ENCODE results near the gene PLEKHM3.
"Not testable (repeated sequence)": the region's sequence is repeated elsewhere in the genome, so short reads cannot be mapped to it uniquely, and the experiment has no call there.

PLEKHM3 gene

DNA sequence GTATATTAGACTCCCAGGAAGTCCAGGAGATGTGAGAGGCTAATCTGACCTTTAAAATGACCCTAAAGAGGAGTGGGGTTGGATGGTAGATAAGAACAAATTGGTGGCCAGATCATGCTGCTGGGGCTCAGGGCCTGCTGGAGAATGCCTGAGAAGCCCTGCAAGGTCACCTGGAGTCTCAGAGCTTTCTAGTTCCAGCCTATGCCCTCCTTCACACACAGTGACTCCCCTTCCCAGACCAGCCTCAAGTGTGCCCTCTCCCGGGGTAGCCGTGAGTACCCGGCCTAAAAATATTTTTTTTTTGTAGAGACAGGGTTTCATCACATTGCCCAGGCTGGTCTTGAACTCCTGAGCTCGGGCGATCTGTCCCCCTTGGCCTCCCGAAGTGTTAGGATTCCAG is 211.4 kb downstream of the PLEKHM3 start:
- no peak for DNase-seq

DNA sequence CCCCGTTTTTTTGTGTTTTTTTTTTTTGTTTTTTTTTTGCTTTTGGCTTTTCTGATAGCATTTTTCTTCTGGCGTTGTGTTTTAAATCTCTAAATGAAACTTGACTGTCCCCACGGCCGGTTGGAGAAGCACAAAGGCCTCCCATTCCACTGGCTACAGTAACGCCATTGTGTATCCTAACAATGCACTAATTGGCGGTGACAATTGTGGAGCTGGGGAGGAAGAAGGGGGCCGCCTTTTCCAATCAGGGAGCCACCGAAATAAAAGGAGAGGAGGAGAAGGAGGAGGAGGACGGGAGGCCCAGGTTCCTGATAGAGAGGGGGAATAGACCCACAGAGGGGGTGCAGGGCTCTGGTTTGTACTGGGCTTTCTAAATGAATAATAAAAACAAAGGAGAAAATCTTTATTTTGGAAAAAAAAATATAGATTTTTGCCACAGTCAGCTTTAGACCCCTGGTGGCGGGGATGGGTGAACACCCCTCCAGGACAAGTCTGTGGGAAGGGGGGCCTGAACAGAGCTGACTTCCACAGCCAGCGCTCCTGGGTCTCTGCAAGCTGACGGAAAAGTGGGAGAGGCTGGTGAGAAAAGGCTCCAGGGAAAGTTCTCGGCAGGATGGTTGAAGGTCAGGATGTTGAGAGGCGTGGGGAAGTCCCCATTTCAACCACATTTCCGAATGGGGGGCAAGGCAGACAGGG is 212.0 kb downstream of the PLEKHM3 start:
- DNase-seq, result no peak

DNA sequence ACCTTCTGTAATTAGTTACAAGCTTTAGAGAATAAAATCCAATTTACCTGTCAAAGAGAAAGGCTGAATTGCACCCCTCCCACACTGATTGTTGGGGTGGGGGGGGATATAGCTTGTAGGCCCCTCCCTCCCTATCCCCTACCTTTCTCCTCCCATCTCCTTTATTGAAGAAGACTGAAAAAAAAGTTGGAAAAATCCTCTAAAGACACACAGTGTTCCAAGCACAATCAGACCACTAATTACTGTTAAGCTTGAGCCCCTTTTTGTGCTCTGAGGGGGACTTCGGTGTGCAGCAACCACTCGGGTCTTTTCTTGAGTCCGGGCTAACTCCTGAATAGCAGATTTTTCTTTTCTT is 212.6 kb downstream of the PLEKHM3 start:
- no peak for DNase-seq

DNA sequence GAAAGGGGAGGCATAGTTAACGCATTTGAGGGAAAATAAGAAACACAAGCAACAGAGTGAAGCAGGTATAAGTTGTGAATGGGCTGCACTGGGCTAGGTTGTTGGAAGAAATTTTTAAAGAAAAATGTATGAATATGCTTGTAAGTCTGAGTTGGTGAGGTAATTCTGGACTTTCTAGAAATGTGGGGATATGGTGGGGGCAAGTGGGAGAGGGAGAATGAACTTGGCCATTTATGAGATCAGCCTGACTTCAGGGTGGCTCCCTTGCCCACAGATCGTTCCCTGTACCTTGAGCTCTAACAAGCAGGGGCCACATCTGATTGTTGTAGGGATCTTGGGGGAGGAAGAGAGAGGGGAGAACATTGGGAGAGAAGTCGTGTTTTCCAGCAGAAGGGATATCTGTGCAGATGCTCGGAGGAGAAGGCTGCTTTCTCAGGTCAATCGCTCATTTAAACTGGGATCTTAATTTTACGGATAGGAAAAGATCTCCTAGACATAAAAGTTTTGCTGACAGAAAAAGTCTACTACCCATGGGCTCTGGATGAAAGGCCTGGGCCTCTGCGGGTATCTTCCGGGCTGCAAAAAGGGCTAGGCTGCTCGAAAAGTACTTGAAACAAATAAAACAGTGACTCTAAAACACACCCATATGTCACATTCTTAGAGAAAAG is 213.1 kb downstream of the PLEKHM3 start:
- DNase-seq, result no peak

DNA sequence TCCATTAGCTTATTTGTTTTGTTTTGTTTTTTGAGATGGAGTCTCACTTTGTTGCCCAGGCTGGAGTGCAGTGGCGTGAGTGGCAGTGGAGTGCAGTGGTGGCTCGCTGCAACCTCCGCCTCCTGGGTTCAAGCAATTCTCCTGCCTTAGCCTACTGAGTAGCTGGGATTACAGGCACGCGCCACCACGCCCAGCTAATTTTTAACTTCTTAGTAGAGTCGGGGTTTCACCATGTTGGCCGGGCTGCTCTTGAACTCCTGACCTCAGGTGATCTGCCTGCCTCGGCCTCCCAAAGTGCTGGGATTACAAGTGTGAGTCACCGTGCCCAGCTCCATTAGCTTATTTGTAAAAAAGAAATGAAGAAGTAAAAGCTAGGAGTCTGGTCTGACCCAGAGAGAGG is 213.7 kb downstream of the PLEKHM3 start:
- DNase-seq, result not testable (repeated sequence)

DNA sequence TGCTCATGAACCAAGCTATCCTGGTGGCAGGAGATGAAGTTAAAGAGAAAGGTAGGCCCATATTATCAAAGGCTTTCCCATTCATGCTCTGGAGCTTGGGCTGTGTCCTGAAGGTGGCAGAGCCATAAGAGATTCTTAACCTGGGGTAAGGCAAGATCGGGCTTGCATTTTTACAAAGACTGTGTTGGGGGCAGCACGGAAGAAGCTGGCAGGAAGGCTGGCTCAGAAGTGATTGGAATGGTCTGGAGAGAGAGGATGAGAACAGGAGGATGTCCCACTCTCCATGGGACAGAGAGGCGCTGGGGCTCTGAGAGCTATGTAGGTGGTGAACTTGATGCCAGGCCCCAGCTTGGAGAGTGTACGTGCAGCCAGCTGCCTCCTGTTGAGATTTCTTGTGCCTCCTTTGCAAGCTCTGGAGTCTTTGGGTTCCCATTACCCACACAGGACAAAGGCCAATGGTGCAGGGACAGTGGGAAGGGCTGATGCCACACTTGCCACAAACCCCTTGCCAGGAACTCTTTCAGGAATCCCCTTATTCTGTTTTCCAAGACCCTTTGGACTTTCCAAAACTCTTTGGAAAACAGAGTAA is 215.0 kb downstream of the PLEKHM3 start:
- DNase-seq, result no peak

DNA sequence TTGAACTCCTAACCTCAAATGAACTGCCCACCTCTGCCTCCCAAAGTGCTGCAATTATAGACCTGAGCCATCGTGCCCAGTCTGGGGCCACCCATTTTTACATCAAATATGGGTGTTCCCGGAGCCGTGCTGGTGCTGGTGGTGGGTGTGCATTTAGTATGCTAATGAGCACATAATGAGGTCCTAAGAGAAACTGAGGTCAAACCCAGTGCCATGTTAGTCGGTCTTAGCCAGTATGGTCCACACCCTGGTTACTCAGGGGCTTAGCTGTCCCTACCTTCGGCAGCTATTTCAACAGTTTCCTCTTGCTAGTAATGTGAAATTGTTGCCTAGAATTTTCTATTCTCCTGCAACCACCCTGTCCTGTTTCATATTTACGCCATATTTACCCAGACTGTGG is 217.2 kb downstream of the PLEKHM3 start:
- DNase-seq, result no peak

DNA sequence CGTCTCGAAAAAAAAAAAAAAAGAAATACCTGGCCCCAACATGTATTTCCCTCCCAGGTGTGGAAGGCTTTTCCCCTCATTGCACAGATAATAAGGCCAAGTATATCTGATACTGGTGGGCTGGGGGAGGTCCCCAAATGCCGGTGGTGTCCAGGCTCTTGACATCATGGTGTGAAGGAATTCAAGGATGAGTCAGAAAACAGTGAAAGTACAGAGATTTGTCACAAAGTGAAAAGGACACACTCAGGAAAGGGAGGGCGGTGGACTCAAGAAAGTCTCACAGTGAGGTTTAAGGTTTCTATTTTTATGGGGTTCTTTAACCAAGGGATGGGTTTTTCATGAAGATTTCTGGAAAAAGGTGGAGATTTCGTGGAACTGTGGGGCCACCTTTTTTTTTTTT is 217.8 kb downstream of the PLEKHM3 start:
- DNase-seq, result no peak

DNA sequence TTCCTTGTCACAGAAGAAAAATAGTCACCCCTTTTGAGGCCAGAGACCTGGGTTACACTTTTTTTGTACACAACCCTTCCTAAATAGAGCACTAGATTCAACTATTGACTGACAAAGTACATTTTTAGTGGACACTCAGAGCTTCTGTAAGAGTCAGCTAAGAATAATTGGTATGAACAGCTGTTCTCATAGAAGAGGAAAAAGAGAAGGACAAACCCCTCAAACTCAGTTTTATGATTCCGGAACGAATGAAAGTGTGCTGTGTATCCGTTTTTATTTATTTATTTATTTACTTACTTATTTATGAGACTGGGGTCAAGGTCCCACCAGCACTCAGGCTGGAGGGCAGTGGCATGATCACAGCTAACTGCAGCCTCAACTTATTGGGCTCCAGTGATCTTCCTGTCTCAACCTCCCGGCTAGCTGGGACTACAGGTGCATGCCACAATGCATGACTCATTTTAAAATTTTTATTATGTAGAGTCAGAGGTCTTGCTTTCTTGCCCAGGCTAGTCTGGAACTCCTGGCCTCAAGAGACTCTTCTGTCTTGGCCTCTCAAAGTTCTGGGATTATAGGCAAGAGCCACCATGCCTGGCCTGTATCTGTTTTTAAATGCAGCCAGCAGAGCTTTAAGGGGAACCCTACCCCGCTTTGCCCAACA is 219.6 kb downstream of the PLEKHM3 start:
- DNase-seq, result no peak

DNA sequence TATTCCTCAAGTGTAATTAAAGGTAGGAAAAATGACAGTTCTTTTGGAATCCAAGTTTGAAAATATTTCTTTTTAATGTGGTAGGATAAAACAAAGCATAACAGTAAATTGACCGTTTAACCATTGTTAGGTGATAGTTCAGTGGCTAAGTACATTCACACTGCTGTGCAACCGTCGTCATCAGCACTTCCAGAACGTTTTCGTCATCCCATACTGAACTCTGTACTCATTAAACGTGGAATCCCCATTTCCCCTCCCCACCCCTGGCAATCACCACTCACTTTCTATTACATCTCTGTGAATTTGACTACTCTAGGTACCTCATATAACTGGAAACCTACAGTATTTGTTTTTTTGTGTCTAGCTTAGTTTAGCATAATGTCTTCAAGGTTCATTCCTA is 222.7 kb downstream of the PLEKHM3 start:
- no peak for DNase-seq

DNA sequence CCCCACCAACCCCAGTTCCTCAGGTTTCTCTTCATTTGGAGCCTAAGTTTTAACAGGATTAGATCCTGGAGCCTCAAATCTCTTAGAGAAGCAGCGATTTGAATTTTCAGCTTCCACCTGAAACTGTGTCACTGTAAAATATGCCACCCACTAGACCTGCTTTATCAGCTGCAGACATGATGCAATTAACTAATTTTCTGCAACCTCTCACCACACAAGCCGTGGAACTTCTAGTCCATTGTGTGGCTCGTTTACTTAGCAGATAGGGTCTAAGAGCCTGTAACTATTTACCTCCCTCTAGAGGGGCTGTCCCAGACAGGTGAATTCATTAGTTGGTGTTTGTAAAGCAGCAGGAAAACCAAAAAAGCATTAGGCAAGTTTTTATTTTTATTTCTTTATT is 224.1 kb downstream of the PLEKHM3 start:
- DNase-seq, result no peak

DNA sequence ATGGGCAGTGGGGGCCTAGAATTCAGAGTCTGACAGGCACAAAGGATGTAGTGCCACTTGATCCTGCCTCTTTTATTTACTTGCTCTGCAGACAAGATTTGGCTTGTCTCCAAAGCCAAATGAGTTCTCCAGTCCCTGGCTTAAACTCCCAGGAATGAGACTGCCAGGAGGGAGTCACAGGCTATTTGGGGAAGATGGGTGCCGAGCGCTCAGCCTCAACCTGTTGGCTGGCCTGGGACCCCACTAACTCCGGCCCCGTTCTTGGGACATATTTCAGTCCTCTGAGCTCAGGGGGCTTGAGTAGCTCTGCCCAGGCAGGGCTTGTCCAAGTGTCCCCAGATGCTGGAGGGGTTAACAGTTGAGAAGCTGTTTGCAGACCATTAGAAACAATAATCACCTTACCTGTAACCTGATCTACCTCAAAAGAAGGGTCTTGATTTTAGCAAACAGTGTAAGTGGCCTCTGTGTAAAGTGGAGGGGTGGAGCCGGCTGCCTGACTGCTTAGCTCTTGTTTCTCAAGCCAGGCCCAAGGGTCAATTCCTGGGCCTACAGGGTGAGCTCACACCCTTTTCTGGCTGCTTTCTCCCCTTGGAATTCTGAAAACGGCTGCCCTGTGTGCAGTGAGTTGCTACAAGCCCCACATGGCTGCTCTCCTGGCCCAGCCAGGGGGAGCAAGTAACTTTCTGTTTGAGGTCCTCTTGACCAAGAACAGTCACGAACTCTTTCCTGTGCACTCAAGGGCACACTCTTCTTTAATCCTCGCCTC is 228.6 kb downstream of the PLEKHM3 start:
- DNase-seq, result peak; percentile 54

DNA sequence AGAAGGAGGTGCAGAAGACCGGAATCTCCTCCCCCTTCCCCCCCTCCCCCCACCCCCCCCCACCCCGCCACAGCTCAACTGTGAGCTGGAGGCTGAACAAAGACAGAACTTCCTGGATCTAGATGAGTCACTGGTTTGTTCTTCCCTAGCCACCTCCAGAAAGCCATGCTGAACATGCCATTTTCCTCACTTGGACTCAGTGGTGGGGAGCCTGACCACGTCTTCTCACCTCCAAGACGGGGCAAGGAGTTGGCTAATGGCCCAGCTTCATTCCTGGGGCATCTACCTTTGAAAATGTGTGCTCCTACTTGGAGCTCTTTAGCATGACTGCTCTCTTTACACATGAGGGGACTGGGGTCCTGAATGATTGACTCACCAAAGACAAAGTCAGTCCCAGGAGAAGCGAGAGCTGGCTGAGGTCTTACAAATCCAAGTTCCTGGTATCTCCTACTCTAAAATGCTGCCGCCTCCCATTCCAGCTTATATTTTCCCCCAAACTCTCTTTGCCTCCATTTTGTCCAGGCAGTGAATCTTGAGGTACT is 233.0 kb downstream of the PLEKHM3 start:
- no peak for DNase-seq

DNA sequence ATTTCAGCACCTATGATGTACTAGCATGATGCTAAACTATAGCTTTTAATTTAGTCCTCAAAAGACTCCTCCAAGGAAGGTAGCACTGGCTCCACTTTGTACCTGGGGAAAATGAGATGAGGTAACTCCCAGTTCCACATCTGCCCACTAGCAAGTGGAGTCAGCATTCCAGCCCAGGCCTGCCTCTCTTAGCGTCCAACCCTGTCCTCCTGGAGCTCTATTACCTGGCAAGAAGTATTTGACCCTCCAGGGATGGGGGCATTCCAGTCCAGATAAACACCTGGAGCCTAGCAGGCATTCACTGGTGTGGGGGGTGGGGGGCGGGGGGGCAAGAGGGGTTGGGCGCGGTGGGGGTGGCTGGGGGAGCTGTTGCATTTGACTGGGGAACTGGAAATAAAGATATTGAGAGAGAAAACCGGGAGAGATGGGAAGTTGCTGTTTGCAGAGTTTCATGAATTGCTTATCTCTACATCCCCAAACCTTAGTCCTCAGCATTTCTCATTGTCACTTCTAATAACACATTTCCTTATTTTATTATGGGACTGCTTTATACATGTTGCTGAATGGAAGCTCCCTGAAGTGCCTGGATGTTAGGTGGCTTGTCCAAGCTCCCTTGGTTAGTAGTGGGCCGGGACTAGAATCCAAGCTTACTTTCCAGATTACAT is 233.6 kb downstream of the PLEKHM3 start:
- no peak for DNase-seq

DNA sequence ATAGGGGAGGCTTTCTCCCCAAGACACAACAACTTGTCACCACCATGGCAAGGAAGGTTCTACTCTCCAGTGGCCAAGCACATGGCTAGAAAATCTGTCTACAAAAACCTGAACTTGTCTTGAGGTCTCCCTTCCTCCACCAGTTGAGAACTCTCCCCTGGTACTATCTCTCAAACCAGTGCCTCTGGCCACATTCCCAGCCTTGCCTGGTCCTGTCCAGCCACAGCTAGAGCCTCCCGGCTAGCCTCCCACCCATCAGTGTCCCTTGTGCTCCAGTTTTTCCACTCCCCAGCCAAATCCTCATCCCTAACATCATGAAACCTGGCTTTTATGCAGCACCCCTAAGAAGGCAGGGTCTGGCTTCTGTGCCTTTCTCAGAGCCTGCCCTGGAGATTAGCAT is 234.4 kb downstream of the PLEKHM3 start:
- DNase-seq, result no peak

DNA sequence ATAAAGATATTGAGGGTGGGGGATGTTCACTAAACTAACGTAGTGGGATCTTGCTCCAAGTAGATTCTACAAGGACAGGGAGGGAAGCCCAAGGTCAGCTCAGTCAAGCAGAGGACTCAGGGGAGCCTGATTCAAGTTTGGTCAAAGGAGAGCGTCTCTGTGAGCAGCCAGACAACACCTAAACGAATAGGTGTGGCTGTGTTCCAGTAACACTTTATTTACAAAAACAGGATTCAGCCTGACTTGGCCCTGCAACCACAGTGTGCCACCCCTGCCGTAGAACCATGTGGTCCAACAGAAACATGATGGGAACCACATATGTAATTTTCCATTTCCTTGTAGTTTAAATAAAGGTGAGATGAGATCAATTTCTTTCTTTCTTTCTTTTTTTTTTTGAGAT is 237.5 kb downstream of the PLEKHM3 start:
- DNase-seq, result no peak

DNA sequence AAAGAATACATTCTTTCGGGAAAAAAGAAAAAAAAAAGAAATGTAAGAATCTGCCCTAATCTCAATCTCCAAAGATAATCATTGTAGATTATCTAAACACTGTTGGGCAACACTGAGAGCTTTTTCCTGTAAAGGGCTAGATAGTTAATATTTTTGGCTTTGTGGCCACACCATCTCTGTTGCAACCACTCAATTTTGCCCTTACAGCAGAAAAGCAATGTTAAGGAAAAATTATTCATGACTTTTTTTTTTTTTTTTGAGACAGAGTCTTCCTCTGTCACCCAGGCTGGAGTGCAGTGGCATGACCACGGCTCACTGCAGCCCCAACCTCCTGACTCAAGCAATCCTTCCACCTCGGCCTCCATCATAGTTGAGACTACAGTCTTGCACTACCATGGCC is 238.3 kb downstream of the PLEKHM3 start:
- DNase-seq, result no peak

DNA sequence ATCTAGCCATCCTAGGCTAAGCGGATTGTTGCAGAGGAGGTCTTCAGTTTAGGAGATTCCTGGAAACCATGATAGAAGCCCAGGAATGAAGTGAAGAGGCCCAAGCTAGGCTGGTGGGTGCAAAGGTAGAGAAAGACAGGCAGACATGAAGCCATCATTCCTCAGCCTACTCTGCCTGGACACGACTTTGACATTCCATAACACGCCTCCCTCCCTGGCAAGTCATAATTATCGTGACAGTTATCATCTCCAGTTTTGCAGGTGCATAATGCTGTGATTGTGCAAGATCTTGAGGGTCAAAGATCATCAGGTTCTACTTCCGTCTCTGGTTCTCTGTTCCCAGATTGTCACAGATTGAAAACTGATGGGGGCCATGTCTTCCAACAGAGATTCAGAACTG is 240.4 kb downstream of the PLEKHM3 start:
- no peak for DNase-seq

DNA sequence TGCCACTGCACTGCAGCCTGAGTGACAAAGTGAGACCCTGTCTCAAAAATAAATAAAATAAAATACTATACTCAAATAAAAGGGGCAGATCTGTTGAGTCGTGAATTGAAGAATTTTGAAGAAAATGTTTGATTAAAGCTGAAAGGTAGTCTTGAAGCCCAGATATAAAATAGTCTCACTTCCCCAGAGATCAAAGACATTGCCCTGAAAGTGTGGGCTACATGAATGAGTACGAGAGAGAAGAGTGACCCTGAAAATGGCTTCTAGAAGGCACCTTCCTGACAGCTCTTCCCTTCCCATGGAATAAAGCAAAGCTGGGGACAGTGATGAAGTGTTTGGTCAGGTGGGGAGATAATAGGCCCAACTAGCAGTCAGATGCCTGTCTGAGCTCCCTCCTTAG is 241.8 kb downstream of the PLEKHM3 start:
- DNase-seq, result no peak

DNA sequence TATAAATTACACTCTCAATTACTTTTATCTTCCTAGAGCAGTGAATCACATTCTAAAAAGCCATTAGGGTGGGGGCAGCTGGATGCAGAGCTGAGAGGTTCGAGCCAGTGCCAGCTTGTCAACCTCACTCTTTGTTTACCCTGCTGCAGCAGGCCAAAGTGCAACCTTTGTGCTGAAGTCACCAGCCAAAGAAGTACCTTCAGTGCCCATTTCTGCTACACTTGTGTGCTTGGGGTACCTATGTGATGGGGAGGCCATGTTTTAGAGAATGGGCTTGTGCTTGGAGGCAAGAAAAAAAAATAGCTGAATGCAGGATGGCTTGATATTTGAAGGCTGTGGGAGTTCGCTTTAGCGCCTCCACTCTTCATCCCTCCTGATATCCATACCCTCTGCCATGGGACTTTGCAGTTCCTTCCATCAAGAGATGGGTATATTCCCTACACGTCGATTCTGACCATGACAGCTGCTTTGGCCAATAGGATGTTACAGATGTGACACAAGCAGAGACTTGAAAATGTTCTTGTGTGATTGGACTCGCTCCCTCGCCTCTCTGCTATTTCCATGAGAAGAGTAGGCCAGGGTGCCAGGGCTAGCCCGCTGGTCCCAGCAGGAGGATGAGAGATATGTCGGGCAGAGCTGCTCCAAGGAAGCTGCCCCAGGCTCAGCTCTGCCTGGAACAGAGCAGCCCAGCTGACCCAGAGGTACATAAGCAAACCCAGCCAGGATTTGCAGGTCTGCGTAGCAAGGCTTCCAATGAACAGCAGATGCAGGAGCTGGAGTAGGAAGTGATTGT is 242.9 kb downstream of the PLEKHM3 start:
- no peak for DNase-seq

DNA sequence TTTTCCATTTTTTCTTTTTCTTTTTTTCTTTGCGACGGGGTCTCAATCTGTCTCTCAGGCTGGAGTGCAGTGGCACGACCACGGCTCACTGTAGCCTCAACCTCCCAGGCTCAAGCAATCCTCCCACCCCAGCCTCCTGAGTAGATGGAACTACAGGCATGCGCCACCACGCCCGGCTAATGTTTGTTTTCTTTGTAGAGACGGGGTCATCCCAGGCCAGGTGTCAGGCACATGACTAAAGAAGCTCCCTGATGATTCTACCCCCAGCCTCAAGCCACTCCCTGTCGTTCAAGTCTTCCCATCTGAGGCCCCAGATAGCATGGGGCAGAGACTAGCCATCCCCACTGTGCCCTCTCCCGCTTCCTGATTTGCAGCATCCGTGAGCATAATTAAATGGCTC is 245.8 kb downstream of the PLEKHM3 start:
- no peak for DNase-seq
